Activated CD4-positive, CD25-positive, alpha-beta regulatory T cell (primary cell): ENCODE measurements around the gene KIAA1671.

ENCODE experiments used
- DNase-seq, 4 experiments: peaks; one replicate each; lab custom pipeline; 2025; lab: John Stamatoyannopoulos, UW

KIAA1671 gene

DNA sequence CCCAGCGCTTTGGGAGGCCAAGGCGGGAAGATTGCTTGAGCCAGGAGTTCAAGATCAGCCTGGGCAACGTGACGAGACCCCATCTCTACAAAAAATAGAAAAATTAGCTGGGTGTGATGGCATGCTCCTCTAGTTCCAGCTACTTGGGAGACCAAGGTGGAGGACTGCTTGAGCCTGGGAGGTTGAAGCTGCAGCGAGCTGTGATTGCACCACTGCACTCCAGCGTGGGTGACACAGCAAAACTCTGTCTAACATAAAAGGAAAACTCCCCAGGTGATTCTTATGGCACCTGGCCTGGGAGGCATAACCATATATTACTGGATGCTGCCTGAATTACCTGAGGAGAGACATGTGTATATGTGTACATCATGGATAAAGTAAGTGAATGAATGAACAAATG lies 29.1 kb downstream of the KIAA1671 start:
- no peak for DNase-seq

DNA sequence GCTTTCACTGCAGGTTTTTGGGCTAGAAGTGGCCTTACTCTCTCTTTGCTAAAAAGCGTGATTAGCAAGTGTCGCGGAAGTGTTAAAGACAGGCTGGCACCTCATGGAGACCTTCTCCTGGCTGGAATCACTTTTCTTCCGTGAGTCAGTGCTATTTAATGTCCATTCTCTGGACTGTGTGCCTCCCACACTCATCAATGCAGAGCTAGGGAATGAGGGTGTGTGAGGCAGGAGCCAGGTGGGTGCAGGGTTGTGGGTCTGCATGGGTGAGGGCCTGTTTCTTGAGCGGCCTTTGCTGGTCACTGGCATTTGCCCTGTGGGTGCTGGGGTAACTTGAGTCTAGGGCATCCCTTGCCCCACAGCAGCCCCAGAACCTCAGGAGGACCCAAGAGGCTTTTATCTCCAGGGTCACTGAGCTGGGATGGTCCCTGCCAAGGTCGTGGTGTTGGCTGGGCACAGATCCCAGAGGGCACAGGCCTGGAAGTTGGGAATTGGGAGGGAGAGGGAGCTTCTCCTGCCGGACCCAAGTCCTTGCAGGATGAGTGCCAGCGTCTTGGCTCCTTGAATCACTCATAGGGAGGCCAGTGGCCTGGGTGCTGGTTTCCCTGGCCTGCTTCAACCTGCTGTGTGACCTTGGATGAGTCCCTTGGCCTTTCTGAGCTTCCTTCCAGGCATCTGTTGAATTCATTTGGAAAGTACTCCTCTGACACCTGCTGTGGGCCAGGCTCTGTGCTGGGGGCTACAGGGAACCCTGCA lies 30.0 kb downstream of the KIAA1671 start:
- DNase-seq, result no peak

DNA sequence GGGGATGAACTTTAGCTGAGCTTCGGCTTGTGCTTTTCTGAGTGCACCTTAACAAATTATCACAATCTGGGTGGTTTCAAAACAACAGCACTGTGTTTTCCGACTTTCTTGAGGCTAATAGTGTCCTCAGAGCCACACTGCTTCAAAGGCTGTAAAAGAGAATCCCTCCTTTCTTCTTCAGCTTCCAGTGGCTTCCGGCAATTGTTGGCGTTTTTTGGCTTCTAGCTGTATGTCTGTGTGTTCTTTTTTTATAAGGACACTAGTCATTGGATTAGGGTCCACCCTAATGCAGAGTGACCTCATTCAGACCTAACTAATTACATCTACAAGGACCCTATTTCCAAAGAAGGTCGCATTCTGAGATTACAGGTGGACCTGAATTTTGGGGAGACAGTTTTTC lies 30.6 kb downstream of the KIAA1671 start:
- DNase-seq, result no peak

DNA sequence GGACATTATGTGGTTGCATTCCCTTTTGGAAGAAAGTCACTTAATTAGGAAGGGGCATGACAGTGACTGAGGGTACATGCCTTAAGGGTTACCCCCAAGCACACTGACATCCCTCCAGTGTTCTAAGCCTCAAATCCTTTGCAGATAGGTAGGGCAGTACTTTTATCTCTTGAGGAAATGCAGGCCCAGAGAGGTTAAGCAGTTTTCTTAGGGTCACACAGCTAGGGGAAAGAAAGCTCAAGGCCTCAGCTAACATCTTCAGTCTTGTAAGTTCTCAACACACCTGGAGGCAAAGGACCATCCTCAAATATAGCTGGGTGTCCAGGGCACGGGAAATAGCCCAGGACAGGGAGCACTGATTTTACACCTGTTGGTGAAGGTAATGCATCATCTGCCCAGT lies 31.6 kb downstream of the KIAA1671 start:
- no peak for DNase-seq

DNA sequence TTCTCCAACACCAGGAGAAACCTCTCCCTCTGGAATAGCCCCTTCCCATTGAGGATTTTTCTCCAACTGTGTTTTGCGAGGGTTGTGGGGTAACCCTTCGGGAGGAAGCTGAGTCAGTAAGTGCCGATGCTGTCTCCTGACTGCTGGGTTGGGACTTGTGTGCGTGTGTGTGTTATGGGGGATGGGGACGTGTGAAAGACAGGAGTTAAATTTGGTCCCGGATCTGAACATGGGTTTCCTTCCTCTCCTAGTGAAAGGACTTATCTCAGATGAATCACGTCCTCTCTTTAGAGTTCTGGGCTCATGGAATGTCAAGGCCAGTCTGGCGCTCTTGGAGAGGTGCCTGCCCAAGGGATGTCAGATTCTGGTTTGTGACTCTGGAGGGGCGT lies 33.3 kb downstream of the KIAA1671 start:
- no peak for DNase-seq

DNA sequence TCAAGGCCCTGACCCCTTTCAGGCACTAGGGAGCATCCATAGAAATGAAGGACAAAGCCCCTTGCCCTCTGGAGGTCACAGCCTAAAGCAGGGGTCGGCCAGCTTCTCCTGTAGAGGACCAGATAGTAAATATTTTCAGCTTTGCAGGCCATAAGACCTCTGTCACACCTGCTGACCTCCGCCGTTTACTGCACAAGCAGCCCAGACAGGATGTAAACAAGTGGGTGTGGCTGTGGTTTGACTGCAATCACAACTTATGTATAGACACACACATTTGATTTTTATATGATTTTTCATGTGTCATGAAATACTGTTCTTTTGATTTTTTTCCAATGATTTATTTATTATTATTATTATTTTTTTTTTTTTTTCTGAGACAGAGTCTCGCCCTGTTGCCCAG lies 34.3 kb downstream of the KIAA1671 start:
- DNase-seq, result no peak

DNA sequence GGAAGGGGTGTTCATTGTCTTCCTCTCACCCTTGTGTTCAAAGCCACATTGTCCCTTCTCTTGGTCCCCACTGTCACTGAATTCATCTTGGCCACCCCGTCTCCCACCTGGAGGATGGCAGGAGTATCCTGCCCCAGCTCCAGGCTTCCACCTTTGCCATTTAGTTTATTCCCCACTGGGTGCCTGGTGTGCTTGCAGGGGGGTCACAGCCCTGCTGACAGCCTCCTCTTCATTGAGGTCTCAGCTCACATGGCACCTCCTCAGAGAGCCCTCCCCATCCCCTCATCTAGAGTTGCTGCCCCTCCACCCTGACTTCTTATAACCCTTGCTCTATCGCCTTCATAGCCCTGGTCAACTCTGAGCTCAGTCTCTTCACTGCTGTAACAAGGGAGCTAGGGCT lies 36.6 kb downstream of the KIAA1671 start:
- DNase-seq, result no peak

DNA sequence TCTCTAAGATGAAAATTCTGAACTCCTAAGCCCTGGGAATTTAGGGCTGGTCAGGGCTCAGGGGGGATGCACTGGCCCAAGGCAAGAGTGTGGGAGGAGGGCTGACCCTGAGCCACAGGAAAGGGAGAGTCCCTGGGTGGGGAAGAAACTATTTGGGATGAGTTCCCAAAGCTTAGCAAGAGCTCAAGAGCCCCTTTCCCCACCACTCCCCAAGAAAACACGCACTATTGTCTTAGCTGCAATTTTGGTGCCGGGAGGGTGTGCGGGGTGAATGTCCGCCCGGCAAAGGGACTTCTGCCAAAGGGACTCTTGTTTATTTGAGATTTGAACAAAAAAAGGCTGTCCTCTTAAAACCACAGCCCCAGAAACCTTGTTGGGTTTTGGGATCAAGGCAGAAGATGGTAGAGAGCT lies 37.0 kb downstream of the KIAA1671 start:
- DNase-seq, result no peak

GRCh38 chr22:24990344-24990905 lies 37.9 kb downstream of the KIAA1671 start:
- no peak for DNase-seq

DNA sequence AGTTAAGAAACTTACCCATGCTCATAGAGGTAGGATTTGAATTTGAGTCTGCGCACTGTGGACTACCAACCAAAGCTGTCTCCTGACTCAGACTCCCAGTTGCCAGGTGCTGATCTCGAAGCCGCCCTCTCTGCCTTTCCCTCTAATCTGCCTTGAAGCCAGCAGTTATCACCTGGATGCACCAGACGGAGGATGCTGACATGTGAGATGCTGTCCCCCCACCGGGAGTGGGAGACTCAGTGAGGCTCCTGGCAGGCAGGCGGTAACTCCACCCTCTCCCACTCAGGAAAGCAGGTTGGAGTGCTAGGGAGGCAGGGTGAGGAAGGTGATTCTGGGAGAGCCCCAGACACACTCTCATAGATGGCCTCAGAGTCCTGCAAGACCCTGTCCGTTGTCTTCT lies 40.4 kb downstream of the KIAA1671 start:
- no peak for DNase-seq

GRCh38 chr22:24994070-24994763 lies 41.7 kb downstream of the KIAA1671 start:
- DNase-seq, result no peak

DNA sequence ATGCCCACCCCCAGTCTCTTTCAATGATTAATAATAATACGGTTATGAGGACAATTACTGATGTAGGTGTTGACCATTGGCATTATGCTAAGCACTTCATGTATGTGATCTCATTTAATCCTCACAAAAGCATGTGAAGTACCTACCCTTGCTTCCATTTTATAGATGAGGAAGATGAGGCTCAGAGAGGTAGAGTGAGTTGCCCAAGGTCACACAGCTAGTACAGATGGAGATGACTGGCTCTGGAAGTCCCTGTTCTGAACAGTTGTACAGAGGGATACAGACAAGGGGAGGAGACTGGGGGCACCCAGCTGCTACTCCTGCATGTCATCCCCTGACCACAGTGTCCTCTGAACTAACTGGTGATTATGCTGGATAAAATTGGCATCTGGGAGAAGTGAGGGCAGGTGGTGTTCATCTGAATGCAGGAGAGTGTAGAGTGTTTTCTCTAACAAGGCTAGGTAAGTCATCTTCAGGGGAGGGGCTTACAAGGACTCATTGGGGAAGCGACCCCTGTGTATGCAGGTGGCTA lies 43.2 kb downstream of the KIAA1671 start:
- no peak for DNase-seq

DNA sequence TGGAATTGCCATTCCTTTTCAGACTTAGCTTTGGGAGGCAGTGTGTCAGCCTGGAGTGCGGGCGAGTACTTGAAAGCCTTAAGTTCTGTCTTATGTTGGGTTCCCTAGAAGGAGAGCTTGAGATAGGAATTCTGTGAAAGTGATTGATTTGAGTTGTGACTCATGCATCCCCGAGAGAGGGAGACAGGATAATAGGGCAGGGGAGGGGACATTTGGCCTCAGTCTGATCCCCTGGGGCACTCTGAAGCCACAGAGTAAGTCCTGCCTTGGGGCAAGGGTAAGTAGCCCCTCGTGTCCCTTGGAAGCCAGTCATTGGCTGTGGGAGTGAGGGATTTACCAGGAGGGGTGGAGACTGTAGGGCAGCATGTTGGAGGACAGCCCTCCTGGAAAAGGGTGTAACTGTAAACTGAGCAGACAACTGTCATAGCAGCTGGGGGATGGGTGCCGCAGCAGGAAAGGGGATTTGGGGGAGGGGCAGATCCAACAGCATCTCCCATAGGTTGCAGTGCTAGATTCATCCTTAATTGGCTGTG lies 44.0 kb downstream of the KIAA1671 start:
- DNase-seq, result no peak

- DNase-seq, result no peak
Observed at GRCh38 chr22:24997023-24997422, 44.5 kb downstream of the KIAA1671 start.

DNA sequence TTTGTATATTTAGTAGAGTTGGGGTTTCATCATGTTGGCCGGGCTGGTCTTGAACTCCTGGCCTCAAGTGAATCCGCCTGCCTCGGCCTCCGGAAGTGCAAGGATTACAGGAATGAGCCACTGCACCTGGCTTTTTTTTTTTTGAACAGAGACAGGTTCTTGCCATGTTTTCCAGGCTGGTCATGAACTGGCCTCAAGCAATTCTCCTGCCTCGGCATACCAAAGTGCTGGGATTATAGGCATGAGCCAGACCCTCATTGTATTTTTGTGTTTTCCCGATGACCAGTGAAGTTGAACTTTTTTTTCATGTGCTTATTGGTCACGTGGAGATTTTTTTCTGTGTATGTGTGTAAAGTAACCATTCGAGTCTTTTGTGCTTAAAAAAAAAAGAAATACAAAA lies 48.2 kb downstream of the KIAA1671 start:
- DNase-seq, result no peak

- DNase-seq, result no peak
Observed at GRCh38 chr22:25002241-25002985, 49.9 kb downstream of the KIAA1671 start.

GRCh38 chr22:25006354-25006753 lies 53.8 kb downstream of the KIAA1671 start:
- DNase-seq, result no peak

DNA sequence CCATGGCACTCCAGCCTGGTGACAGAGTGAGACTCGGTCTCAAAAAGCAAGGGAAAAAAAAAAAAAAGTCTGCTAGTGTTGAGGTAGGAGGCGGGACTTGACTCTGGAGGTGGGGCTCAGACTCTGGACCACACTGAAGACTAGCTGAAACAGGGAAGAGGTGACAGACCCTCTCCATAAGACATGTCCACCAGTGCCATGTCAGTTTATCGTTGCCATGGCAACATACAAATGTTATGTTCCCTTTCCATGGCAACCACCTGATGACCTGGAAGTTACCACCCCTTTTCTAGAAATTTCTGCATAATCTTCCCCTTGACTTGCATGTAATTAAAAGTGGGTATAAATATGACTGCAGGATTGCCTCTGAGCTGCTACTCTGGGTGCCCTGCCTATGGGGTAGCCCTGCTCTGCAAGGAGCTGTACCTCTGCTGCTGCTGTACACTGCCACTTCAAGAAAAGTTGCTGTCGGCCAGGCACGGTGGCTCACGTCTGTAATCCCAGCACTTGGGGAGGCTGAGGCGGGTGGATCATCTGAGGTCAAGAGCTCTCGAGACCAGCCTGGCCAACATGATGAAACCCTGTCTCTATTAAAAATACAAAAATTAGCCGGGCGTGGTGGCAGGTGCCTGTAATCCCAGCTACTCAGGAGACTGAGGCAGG lies 55.1 kb downstream of the KIAA1671 start:
- DNase-seq, result no peak

DNA sequence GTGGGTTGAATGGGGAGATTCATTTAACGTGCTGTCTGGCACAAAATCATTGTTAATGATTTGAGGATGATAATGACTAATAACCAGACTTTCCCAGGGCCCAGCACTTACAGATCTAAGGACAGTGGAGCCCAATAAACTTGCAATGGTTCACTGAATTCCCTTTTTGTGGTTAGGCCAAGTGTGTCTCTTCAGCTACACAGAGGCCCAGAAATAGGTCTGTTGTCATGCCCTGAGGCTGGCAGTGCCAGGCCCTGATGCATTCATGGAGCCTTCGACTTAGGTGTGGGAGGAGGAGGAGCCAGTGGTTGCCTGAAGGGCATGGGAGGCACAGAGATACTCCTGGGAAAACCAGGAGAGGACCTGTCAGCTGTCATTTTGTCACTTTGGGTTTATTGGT lies 56.1 kb downstream of the KIAA1671 start:
- no peak for DNase-seq

DNA sequence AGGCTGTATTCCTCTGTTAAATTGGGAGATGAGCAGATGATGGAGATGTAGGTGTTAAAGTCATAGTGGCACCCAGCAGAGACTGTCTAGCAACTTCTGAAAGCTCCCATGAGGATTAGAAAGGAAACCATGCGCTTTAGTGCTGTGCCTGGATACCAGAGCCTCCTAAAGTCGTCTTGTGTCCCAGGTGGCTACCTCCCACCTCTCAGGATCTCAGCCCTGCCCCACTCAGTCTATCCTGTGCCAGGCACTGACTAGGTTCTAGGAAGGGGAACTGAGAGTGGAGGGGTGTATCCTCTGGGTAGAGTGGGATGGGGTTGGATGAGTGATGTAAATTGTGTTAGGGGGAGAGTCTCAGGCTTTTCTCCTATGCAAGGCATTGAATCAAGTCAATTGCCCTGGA lies 60.2 kb downstream of the KIAA1671 start:
- no peak for DNase-seq

DNA sequence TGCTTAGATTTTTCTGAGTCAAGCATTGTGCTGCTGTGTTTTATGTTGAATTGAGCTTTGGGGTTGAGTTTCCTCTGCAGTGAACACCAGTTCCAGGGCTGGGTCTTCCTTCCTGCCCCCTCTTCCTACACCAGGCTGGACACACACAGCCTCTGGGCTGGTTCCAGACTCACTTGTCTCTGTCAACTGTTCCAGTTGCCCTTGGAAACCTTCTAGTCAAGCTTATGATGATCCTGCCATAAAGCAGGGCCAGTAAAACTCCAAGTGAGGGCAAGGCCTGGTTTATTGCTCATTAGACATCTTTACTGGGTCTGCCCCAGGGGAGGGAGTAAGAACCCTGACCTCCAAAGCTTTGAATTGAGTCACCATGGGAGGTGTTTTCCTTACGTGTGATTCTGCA lies 61.1 kb downstream of the KIAA1671 start:
- no peak for DNase-seq
